NCI-H2081 treated with DMSO at 0.1 percent for 48 hours (cell line): ENCODE data around the gene WIF1.
A peak's percentile ranks its signal among the peaks of the same experiment; 100 is the strongest.

Experiments
- DNase-seq: peaks from one replicate; lab custom pipeline; 2025; lab: John Stamatoyannopoulos, UW

The WIF1 gene

DNA sequence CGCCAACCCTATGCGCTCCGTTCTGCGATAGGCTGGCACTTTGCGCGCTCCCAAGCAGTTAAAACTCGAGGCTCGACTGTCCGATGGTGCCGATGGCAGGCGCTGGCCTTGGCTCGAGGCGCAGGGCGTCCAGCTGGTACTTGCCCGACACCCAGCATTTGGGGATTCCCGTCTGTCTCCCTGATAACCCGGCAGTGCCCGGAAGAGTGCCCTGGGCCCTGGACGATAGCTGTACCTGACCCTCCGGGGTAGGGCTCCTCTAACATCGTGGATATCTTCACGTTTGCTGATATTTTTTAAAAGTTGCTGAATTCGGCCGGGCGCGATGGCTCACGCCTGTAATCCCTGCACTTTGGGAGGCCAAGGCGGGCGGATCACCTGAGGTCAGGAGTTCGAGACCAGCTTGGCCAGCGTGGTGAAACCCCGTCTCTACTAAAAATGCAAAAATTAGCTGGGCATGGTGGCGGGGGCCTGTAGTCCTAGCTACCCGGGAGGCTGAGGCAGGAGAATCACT, 908 bp upstream of the WIF1 start:
- no peak for DNase-seq

DNA sequence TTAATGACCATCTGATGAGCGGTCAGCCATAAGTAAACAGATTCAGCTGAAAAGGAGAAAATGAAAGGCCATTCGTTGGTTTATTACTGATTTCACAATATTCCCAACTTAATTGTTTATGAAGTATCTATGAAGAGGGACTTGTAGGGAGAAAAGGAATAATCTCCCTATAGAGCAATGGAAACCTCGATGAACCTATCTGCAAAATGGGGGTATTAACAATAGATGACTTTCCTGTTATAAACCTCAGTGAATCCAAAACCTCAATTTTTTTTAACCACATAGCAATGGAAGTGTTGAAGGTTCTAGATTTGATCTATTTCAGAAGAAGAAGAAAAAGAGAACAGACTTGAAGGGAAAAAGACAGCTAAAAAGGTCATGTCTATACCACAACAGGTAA, 2.0 kb downstream of the WIF1 start:
- DNase-seq: no peak

- no peak for DNase-seq
Observed at GRCh38 chr12:65113621-65114035, 7.5 kb downstream of the WIF1 start.

DNA sequence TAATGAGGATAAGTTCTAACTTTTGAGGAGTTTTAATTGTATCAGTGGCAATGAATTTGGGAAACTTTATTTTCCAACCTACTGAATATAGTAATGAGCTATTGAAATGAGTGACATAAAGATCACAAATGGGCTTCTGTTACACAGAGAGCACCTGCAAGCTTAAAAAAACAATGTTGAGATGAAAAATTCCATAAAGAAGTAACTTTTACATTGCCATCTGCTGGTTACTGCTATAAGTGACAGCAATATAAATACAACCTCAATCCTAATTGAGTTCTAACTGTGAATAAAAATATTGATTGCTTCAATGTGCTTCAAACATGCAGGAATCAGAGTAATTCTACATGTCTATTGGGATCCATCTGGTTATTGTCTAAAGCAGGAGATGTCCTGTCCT, 14.2 kb downstream of the WIF1 start:
- no peak for DNase-seq

GRCh38 chr12:65100140-65100539, 21.0 kb downstream of the WIF1 start:
- no peak for DNase-seq

DNA sequence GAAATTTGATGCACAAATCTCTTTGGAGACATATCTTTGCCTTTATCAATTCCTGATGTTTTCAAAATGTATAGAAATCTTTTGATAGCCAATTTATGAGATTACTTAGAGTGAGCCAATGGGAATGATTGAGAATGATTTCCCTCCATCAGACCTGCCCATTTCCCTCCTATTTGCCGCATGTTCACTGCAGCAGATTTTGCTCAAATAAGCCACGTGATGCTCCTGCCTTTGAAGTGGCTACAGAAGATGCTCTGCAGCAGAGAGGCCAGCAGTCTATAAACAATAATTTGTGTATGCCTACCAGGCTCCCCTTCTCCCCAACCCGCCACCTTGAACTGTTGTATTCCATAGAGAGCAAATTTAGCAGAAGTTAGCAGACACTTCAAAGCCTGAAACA, 21.9 kb downstream of the WIF1 start:
- no peak for DNase-seq

DNA sequence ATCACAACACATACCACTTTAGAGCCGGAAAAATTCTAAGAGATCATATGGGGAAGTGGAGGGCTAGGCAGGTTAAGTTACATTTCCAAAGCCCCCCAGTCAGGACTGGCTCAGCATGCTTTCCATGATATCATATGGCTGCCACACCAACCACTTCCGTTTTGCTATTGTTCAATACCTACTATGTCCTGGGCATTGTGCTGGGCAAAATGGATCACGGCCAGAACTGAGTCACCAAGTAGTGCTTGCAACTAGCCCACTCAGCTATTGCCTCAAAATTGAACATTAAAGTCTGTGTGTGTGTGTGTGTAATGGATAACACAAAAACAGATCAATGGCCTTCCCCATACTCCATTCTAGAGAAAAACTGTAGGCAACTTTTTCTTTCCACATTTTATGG, 22.7 kb downstream of the WIF1 start:
- DNase-seq: no peak

- DNase-seq: no peak
Observed at GRCh38 chr12:65094722-65095121, 26.4 kb downstream of the WIF1 start.

DNA sequence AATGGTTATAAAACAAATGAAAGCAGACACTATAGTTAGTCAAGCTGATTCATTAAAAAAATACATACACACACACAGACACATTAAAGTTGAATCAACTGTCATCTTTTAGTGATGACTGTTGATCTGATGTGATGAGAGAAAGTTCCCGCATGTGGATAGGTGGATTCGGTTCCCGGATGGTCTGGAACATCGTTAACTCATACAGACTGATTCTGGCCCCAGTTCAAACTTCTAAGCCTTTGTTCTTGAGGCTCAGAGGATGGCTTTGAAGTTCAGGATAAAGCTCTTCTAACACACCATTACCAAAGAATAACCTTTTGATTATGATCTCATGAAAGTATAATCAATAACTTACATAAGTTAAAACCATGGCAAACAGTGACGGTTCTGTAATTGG, 27.5 kb downstream of the WIF1 start:
- DNase-seq: no peak

- no peak for DNase-seq
Observed at GRCh38 chr12:65090461-65090860, 30.6 kb downstream of the WIF1 start.

GRCh38 chr12:65086236-65086635, 34.9 kb downstream of the WIF1 start:
- no peak for DNase-seq

DNA sequence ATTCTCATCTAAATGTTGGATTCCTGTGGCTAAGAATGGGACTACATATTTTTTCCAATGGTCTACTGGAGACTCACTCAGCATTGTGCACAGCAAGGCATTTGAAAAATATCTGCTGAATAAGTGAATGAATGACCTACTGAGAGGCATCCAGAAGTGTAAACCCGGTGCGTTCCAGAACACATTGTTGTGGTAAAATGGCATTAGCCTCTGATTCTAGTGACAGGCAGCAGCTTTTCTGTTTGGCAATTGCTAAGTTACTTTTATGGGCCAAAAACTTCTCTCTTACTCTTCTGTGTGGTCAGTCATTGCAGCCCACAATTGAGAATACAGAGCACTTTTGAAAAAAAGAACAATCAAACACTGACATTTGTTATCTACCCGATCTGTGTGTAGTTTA, 36.5 kb downstream of the WIF1 start:
- no peak for DNase-seq

GRCh38 chr12:65083581-65083980, 37.5 kb downstream of the WIF1 start:
- DNase-seq: no peak

DNA sequence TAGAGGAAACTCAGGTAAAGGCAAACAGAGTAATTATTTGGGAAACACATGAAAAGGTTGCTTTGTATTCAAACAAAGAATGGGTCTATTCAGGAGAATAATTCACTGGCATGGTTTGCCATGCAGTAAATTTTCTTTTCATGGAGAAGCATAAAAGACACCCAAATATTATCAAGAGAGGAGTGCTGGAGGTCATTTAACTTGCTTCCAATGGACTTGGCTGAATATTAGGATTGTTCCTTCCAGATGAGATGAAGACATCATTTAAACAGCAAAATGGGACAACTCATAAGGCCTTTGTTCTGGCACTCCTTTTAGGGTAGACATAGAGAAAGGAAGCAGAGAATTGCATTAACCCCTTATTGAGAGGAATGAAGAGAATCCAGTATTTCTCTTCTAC, 38.7 kb downstream of the WIF1 start:
- DNase-seq: peak; percentile 33

GRCh38 chr12:65081496-65081895, 39.6 kb downstream of the WIF1 start:
- no peak for DNase-seq

DNA sequence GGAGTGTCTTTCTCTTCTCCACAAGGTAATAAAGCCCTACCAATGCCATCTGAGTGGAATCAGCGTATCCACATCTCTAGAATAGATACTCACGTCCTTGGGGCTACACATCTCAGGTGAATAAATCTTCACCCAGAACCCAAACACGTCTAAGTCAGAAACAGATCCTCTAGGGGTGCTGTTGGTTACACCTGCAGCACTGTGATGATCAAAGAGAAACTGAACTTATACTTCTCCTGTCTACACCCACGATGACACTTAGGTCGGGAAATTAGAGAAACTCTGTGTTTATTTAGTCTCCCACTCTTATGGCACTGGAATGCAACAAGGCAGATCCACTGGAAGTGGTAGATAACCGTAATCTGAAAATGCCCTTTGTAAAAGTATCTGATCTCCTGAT, 46.2 kb downstream of the WIF1 start:
- DNase-seq: no peak

- no peak for DNase-seq
Observed at GRCh38 chr12:65069336-65069735, 51.8 kb downstream of the WIF1 start.

DNA sequence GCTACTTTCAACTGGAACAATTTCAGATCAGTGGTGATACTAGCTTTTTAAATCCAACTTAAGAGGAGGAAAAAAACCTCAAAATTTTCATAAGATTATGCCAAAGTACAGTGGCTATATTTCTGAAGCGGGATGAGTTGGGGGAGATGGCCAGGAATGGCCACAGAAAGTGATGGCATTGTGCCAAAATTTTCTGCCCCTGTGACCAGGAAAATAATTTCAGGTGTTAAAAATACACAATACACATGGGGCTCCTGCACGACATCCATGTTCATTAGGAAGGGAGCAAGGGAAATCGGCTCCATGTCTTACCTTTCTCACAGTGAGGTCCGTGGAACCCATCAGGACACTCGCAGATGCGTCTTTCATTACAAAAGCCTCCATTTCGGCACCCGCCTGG, 53.7 kb downstream of the WIF1 start:
- no peak for DNase-seq

DNA sequence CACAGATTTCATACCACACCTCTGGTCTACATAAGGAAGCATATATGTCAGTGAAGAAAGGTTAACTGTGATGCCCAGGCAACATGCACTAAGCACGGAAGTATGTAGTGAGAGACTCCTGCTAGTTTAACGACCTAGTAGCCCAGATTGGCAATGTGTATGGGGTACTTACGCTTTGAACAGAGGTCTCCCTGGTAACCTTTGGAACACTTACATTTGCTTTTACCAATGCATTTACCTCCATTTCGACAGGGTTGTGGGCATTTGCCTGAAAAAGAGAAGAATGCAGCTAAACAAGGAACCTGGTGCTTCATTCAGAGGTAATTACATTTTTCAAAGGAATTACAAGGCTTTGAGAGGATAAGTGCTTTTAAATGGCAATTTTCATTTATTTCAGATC, 65.2 kb downstream of the WIF1 start:
- no peak for DNase-seq

- no peak for DNase-seq
Observed at GRCh38 chr12:65051218-65051617, 69.9 kb downstream of the WIF1 start.

- no peak for DNase-seq
Observed at GRCh38 chr12:65045269-65045668, 75.8 kb downstream of the WIF1 start.

DNA sequence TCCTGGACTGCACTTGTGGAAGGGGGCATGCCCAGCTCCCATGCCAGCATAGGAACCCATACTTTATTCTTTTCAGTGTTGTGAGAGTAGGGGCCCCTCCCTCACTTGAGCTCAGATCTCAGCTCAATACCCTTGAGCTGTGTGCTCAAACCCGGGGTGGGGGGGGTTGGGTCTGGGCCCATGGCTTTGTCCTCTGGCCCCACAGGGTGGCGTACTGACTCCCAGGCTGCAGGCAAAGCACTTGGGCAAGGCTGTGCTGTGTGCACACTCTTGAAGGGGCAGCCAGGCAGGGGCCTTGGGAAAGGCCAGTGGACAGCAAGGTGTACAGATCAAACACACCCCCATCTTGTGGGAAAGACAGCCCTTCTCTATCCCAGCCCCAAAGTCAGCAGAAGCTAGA, 81.8 kb downstream of the WIF1 start:
- DNase-seq: no peak

GRCh38 chr12:65025136-65025535, 96.0 kb downstream of the WIF1 start:
- peak; percentile 39 for DNase-seq

DNA sequence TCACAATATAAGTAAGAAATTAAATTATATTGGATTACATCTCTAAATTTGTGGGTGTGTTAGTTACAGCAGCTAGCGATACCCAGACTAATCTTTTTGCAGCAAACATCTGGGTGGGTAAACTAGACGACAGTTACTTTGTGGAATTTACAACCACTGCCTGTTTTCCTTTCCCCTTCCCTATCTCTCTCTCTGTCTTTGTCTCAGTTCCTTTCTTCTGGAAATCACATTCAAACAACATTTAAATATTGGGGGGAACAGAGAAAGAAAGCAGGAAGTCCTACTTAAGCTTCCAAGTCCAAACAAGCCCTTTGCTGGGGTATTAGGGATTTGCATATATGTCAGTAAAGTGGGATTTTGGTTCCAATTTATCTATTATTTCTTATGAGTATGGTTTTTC, 97.6 kb downstream of the WIF1 start:
- DNase-seq: no peak

- no peak for DNase-seq
Observed at GRCh38 chr12:65022960-65023359, 98.1 kb downstream of the WIF1 start.
